Activated naive CD4-positive, alpha-beta T cell treated with anti-CD3 and anti-CD28 coated beads for 36 hours (primary cell): Measurements from ENCODE around the gene NAALADL1. TPM values are rescaled to one million over a fixed set of nuclear protein-coding genes. Genes with fewer than 3 reads are reported as not detected.

Experiments used
- CTCF ChIA-PET: fragments of 350-600 bp; sonication (Branson Sonifier 250); formaldehyde crosslinking; loops from one replicate; lab custom pipeline; 2021; ENCODE audit warnings: antibody characterized with exemption; lab: Charles Lee
- DNase-seq: peaks from one replicate; pipeline ENCODE4 v3.0.0-alpha.2; 2020
- H3K27ac Mint-ChIP-seq: one replicate; pipeline ENCODE4 v1.8.0; 2021; ENCODE audit warnings: mild to moderate bottlenecking, mixed read lengths
- H3K27me3 Mint-ChIP-seq: one replicate; pipeline ENCODE4 v1.8.0; 2021; ENCODE audit warnings: low read depth, mixed read lengths
- H3K36me3 Mint-ChIP-seq: one replicate; pipeline ENCODE4 v1.8.0; 2021; ENCODE audit warnings: low read depth, mixed read lengths
- H3K4me1 Mint-ChIP-seq: one replicate; pipeline ENCODE4 v1.8.0; 2021; ENCODE audit warnings: low read depth, mixed read lengths
- H3K4me3 Mint-ChIP-seq: one replicate; pipeline ENCODE4 v1.8.0; 2021; ENCODE audit warnings: mild to moderate bottlenecking, moderate library complexity, mixed read lengths
- H3K9me3 Mint-ChIP-seq: one replicate; pipeline ENCODE4 v1.8.0; 2021; ENCODE audit warnings: mixed read lengths
- intact Hi-C: fragments of 100-400 bp; cut with micrococcal nuclease; formaldehyde crosslinking; loops from one replicate; pipeline ENCODE4 v1.15.1; 2023
- total RNA-seq, 2 experiments: library from RNA; stranded (reverse); gene quantifications; one replicate each; pipeline ENCODE4 v1.2.3, GENCODE V29; 2021

The NAALADL1 gene
- total RNA-seq, 2 experiments from 2014 or later = 8.5 to 10.2 TPM

DNA sequence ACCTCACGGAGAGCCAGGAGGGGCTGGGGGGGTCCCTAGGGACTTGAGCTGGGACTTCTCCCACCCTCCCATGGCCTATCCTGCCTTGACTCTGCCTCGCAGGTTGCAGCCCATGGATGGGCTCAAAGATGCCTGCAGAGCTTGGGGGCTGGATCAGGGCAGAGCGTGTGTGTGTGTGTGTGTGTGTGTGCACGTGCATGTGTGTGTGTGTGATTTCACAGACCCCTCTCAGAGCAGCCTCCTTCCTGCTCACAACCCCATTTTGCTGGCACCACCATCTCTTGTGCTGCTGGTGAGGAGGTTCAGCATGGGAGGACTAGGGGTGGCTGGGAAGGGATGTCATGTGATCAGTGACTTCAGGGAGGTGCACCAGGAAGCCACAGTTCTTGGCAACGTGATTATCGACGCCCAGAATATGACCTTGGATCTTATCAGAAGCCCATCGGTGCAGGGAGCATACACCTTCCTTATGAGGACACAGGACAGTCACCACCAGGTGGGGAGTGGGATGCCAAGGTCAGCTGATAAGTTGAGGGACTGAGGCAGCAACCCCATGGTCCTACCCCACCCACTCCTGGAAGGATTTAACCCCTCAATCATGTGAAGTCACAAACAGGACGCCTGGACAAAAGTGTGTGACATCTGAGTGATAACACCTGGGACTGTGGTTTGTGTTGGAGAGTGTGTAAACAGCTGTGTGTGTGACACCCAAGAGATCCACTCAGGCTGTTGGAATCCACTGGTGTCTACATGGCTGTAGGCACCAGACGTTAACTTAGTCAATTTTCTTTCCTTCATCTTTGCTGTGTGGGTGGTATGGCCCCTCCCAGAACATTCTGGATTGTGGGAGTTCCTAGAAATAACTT, 1.8 kb upstream of the NAALADL1 start:
- CTCF ChIA-PET = no interaction called here
- no peak overlapping the region for H3K27ac Mint-ChIP-seq
- H3K4me3 Mint-ChIP-seq = no peak overlapping the region
- no peaks in the 10 kb centered on the region for H3K9me3 Mint-ChIP-seq
- no peak for DNase-seq
- intact Hi-C loops = no loop called here
- no peaks in the 10 kb centered on the region for H3K36me3 Mint-ChIP-seq
- no peaks in the 10 kb centered on the region for H3K27me3 Mint-ChIP-seq
- H3K4me1 Mint-ChIP-seq = no peaks in the 10 kb centered on the region

DNA sequence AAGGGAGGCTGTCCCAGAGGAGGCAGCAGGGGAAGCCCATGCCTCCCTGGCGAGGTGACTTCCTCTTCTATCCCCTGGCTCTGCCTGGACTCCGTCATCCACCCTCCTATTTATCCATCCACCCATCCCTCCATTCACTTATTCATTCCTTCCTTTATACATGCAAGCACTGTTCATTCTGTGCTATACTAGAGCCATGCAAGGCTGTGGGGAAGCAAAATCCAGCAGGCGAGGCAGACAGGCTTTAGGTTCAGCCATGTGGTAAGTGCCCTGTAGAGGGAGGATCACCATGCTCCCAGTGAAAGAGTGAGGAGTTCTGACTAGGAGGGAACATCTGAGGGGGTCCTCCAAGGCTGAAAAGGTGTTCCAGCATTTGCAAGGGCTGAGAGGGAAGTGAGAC, 1.2 kb upstream of the NAALADL1 start:
- Mint-ChIP-seq H3K27ac (no peak overlapping the region), H3K9me3 (no peaks in the 10 kb centered on the region), H3K36me3 (no peaks in the 10 kb centered on the region), H3K4me1 (peaks cover 3% of the 10 kb centered on the region), H3K4me3 (no peak overlapping the region), H3K27me3 (no peaks in the 10 kb centered on the region)
- intact Hi-C loops = no loop called here
- CTCF ChIA-PET = no interaction called here
- DNase-seq = no peak

DNA sequence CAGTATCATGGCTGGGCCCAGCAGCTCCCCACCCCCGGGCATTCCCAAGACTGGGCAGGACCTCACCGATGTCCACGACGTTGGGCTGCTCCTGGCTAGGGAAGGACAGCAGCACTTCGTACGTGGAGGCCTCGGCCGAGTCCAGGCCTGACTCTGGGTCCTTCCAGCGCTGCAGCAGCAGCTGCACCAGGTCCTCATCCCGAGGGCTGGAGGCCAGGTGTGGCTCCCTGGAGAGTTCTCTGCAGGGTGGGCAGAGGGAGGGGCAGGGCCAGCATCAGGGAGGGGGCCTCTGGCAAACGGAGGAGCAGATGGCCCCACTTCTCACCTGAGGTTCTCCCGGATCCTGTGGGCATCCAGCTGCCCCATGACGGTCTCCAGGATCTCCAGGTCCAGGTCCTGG, 341 bp downstream of the NAALADL1 start:
- H3K36me3 Mint-ChIP-seq = no peaks in the 10 kb centered on the region
- H3K27me3 Mint-ChIP-seq = no peaks in the 10 kb centered on the region
- H3K4me3 Mint-ChIP-seq = no peak overlapping the region
- CTCF ChIA-PET = interaction anchor here (0.5 to 1.3 kb wide), 2 partner anchors 9 to 44 kb away, joined by 3 to 4 read pairs; no protein-coding TSS in a partner anchor
- H3K4me1 Mint-ChIP-seq = peaks cover 18% of the 10 kb centered on the region
- H3K9me3 Mint-ChIP-seq = no peaks in the 10 kb centered on the region
- DNase-seq = no peak
- no peak overlapping the region for H3K27ac Mint-ChIP-seq
- intact Hi-C loops = no loop called here

DNA sequence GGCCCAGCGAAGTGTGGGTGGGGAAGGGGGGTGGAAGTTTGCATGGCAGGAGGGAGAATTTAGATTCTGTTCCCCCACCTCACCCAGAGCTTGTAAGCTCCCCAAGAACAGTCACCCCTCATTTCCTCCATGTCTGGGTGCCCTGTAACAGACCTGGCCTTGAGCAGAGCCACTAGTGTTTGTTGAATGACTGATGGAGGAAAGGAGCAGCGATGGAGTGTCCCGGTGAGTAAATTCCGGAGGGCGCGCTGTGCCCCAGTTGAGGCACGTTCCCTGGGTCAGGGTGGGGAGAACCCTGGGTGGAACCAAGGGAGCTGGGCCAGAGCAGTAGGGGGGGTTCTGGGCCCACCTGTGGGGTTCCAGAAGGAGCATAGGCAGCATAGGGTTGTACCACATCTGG, 827 bp downstream of the NAALADL1 start:
- CTCF ChIA-PET = interaction anchor here (0.5 to 1.3 kb wide), 2 partner anchors 8 to 44 kb away, joined by 3 to 4 read pairs; no protein-coding TSS in a partner anchor

DNA sequence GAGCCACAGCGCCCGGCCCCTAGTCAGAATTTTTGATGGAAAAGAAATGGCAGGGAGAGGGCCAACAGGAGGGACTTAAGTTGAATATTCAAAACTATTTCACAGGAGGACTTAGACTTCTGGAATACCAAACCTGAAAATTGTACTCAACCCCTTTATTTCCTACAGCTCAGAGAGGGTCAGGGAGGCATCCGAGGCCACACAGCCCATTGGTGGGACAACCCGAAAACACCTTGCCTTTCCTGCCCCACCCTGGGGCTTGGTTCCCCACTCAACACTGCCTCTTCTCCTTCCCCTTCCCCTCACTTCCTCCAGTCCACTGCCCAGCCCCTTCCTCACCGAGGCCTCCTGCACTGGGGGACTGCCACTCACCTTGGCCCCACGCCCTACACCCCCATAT, 1.4 kb downstream of the NAALADL1 start:
- Mint-ChIP-seq H3K27ac (no peak overlapping the region), H3K36me3 (no peaks in the 10 kb centered on the region), H3K27me3 (no peaks in the 10 kb centered on the region), H3K9me3 (no peaks in the 10 kb centered on the region), H3K4me1 (peaks cover 21% of the 10 kb centered on the region), H3K4me3 (no peak overlapping the region)
- intact Hi-C loops = no loop called here
- DNase-seq = no peak
- CTCF ChIA-PET = interaction anchor here (1.3 kb wide), 1 partner anchor 8 kb away, joined by 3 read pairs; no protein-coding TSS in a partner anchor

More for the DNA sequence above, 827 bp downstream of the NAALADL1 start:
- intact Hi-C loops = no loop called here
- Mint-ChIP-seq H3K36me3 (no peaks in the 10 kb centered on the region), H3K27ac (no peak overlapping the region), H3K9me3 (no peaks in the 10 kb centered on the region), H3K4me1 (peaks cover 21% of the 10 kb centered on the region), H3K27me3 (no peaks in the 10 kb centered on the region), H3K4me3 (no peak overlapping the region)
- no peak for DNase-seq

DNA sequence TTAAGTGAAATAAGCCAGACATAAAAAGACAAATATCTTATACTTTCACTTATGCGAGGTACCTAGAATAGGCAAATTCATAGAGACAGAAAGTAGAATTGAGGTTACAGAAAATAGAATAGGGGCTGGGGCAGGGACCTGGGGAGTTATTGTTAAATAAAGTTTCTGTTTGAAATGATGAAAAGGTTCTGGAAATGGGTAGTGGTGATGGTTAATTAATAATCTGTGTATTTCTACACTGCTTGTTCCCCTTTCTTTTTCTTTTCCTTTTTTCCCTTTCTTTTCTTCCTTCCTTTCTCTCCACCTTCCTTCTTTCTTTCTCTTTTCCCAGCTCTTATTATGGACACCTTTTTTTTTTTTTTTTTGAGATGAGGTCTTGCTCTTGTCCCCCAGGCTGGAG, 2.8 kb downstream of the NAALADL1 start:
- intact Hi-C loops = no loop called here
- Mint-ChIP-seq H3K27ac (no peak overlapping the region), H3K27me3 (no peaks in the 10 kb centered on the region), H3K4me3 (no peak overlapping the region), H3K4me1 (peaks cover 21% of the 10 kb centered on the region), H3K9me3 (no peaks in the 10 kb centered on the region), H3K36me3 (no peaks in the 10 kb centered on the region)
- CTCF ChIA-PET = interaction anchor here (1.2 kb wide), 1 partner anchor 9 kb away, joined by 3 read pairs; no protein-coding TSS in a partner anchor
- DNase-seq = no peak

DNA sequence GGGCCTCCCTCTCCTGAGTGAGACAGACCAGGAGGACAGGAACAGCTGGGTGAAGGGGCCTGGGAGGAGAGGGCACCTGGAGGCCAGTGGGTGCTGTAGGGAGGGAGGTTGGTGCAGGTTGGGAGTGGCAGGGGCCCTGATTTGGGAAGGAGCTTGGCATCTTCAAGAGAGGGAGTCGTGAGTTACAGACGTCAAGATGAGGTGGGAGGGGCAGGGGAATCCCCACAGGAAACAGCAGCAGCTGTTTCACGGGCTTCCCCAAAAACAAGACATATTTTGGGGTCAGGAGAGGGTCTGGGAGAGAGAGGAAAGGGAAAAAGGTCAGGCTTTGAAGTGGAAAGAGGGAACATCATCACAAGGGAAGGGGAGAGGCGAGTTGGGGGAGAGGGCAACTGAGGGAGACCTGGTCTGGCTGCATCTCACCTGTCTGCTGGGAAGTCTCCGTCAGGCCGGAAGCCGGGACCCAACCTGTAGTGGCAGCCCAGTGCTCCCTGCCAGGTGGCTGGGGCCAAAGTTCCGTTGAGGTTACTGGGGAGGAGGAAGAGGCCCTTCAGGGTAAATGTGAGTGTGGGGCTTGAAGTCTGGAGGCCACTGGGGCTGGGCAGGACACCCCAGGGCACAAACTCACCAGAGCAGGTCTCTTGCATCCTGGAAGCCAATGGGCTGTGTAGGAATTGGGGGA, 4.4 kb downstream of the NAALADL1 start:
- peak overlapping the region; percentile 22 for H3K4me3 Mint-ChIP-seq

DNA sequence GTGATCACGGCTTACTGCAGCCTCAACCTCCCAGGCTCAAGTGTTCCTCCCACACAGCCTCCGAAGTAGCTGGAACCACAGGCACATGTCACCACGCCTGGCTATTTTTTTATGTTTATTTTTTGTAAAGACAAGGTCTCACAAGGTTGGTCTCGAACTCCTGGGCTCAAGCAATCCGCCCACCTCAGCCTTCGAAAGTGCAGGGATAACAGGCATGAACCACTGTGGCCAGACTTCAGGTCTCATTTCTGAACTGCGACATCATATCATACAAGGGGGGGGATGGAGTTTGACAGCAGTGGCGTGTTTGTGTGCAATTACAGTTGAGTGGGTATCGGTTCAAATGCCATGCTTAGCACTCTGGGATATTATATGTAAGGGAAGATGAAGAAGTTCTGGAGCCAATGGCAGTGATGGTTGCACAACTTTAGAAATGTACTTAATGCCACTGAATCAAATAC, 6.9 kb downstream of the NAALADL1 start:
- intact Hi-C loops = no loop called here
- DNase-seq = no peak
- Mint-ChIP-seq H3K27me3 (no peaks in the 10 kb centered on the region), H3K27ac (no peak overlapping the region), H3K36me3 (peaks cover 2% of the 10 kb centered on the region), H3K4me1 (peaks cover 36% of the 10 kb centered on the region), H3K9me3 (no peaks in the 10 kb centered on the region), H3K4me3 (no peak overlapping the region)
- CTCF ChIA-PET = interaction anchor here (0.6 to 0.7 kb wide), 3 partner anchors 14 to 269 kb away, joined by 3 to 4 read pairs (median 3); no protein-coding TSS in a partner anchor

More for the DNA sequence above, 4.4 kb downstream of the NAALADL1 start:
- Mint-ChIP-seq H3K27me3 (no peaks in the 10 kb centered on the region), H3K27ac (peak overlapping the region; percentile 22), H3K9me3 (no peaks in the 10 kb centered on the region), H3K4me1 (peaks cover 21% of the 10 kb centered on the region), H3K36me3 (no peaks in the 10 kb centered on the region)
- intact Hi-C loops = no loop called here
- CTCF ChIA-PET = no interaction called here
- peak; percentile 55 for DNase-seq

DNA sequence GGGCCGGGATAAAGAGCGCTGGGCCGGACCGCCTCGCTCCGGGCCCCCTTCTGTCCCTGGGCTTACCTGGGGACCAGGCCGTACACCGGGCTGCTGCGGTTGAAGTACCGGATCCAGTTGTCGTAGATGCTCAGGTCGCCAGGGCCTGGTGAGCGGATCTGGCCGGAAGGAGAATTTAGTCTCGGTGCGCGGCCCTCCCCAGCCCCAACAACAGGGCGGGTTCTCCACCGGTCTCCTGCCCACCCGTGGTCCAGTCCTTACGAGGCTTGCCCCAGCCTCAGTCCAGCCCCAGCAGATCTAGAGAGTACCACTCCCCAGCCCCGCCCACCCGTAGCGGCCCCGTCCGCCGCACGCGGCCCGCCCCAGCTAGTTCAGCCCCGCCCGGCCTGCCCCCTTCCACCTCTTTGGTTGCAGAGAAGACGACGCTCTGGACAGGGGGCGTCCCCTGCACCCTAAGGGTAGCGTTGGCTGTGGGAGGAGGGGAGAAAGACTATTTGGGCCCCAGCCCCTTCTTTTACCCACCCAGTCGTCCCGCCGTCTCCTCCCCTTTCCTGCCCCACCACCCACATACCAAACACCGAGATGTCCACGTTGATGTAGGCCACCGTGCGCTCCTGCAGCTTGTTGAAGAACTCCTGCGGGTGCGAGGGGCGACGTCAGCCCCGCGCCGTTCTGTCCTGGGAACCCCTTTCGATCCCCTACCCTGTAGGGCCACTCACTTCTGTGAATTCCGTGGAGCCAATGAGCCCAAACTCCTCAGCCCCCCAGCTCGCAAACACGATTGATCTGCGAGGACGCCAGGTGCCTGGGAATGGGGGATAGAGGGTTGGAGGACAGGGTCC, 10.6 kb downstream of the NAALADL1 start:
- Mint-ChIP-seq H3K4me1 (peaks cover 23% of the 10 kb centered on the region), H3K9me3 (no peaks in the 10 kb centered on the region), H3K4me3 (peak overlapping the region; percentile 70), H3K27me3 (no peaks in the 10 kb centered on the region), H3K27ac (peak overlapping the region; percentile 18), H3K36me3 (peaks cover 5% of the 10 kb centered on the region)
- peak; percentile 24 for DNase-seq
- intact Hi-C loops = loop anchor here (2.0 kb wide), 1 partner anchor 27 kb away; no protein-coding TSS in a partner anchor
- CTCF ChIA-PET = interaction anchor here (0.7 kb wide), 1 partner anchor 18 kb away, joined by 3 read pairs; no protein-coding TSS in a partner anchor

DNA sequence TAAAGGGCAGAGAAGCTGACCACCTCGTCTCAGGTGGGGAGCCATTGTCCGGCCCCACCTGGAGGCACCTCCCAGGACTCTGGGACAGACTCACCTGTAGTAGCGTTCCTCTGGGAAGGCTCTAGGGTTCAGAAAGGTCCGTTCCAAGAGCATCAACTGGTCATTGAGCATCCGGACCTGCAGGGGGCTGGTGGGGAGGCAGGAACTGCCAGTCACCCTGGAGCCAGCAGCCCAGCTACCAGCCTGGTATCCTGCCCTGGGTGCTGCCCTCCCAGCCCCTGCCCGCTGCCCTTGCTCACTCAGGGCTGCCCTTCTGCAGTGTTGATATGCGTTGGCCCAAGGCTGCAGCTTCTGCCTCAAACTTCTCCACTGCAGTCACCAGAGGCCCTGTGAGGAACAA, 12.6 kb downstream of the NAALADL1 start:
- H3K27me3 Mint-ChIP-seq = no peaks in the 10 kb centered on the region
- DNase-seq = no peak
- intact Hi-C loops = loop anchor here (2.0 kb wide), 1 partner anchor 29 kb away; no protein-coding TSS in a partner anchor
- H3K4me3 Mint-ChIP-seq = no peak overlapping the region
- H3K27ac Mint-ChIP-seq = no peak overlapping the region
- CTCF ChIA-PET = no interaction called here
- H3K9me3 Mint-ChIP-seq = no peaks in the 10 kb centered on the region
- H3K36me3 Mint-ChIP-seq = peaks cover 5% of the 10 kb centered on the region
- peaks cover 33% of the 10 kb centered on the region for H3K4me1 Mint-ChIP-seq

DNA sequence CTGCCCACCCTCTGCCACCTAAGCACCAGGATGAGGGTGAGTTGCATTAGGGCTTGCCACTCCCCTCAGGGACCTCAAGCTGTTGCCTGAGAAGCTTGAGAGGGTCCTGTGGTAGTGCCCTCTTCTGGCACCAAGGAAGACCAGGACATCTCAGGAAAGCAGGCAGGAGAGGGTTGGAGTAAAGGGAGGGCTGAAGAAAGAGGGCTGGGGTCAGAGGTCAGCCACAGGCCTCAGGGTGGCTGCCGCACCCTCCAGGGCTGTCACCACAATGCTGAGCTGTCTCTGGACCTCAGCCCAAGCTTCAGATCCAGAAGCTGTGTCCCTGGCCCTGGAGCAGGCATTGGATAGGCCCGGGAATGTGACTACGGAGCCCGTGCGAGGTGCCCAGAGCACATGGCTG, 13.3 kb downstream of the NAALADL1 start:
- intact Hi-C loops = no loop called here
- peaks cover 35% of the 10 kb centered on the region for H3K4me1 Mint-ChIP-seq

More for the DNA sequence above, 13.3 kb downstream of the NAALADL1 start:
- no peak overlapping the region for H3K27ac Mint-ChIP-seq
- CTCF ChIA-PET = no interaction called here
- peaks cover 5% of the 10 kb centered on the region for H3K36me3 Mint-ChIP-seq
- H3K4me3 Mint-ChIP-seq = no peak overlapping the region
- no peak for DNase-seq
- no peaks in the 10 kb centered on the region for H3K9me3 Mint-ChIP-seq
- no peaks in the 10 kb centered on the region for H3K27me3 Mint-ChIP-seq
